Heart left ventricle (tissue), 16 donors: ENCODE measurements around the gene ERGIC1. TPM values are rescaled to one million over a fixed set of nuclear protein-coding genes. Genes with fewer than 3 reads are reported as not detected.
A peak's percentile ranks its signal among the peaks of the same experiment; 100 is the strongest.

Experiments used
- ATAC-seq, 4 donors: fragments of 200-7000 bp; cut with Tn5 transposase; one replicate each; pipeline ENCODE4 v1.9.1; 2020 to 2022; ENCODE audit warnings: moderate library complexity in 4 of 4, mild to moderate bottlenecking in 3 of 4, moderate number of reproducible peaks in 1 of 4
- DNase-seq, 5 donors: peaks; one replicate each; pipeline ENCODE4 v3.0.0-alpha.2; 2020
- H3K27ac ChIP-seq, 12 donors: fragments of 200-600 bp; sonication (generic) in 4 of 12; one replicate each; pipeline versions ENCODE4 v1.5.0 to v1.8.0; 2016 to 2022; ENCODE audit warnings: mild to moderate bottlenecking in 2 of 12
- H3K27me3 ChIP-seq, 9 donors: fragments of 200-600 bp; sonication (generic) in 2 of 9; one replicate each; pipeline versions ENCODE4 v1.5.1 to v1.8.0; 2016 to 2022; ENCODE audit warnings: mild to moderate bottlenecking in 3 of 9
- H3K36me3 ChIP-seq, 9 donors: fragments of 200-600 bp; sonication (generic) in 2 of 9; one replicate each; pipeline versions ENCODE4 v1.5.0 to v1.8.0; 2018 to 2022; ENCODE audit warnings: mild to moderate bottlenecking in 2 of 9
- H3K4me1 ChIP-seq, 12 donors: fragments of 200-600 bp; sonication (generic) in 4 of 12; one replicate each; pipeline versions ENCODE4 v1.5.0 to v1.8.0; 2016 to 2022; ENCODE audit warnings: mild to moderate bottlenecking in 3 of 12
- H3K4me3 ChIP-seq, 12 donors: fragments of 200-600 bp; sonication (generic) in 4 of 12; one replicate each; pipeline versions ENCODE4 v1.5.0 to v1.8.0; 2017 to 2022; ENCODE audit warnings: mild to moderate bottlenecking in 9 of 12, moderate library complexity in 4 of 12
- H3K9me3 ChIP-seq, 12 donors: fragments of 200-600 bp; sonication (generic) in 4 of 12; one replicate each; pipeline versions ENCODE4 v1.5.0 to v1.8.0; 2016 to 2022; ENCODE audit warnings: mild to moderate bottlenecking in 1 of 12
- CTCF ChIP-seq, 12 donors: fragments of 200-600 bp; sonication (generic) in 4 of 12; IDR thresholded peaks; one replicate each; pipeline versions ENCODE4 v1.5.0 to v1.8.0; 2018 to 2022; ENCODE audit warnings: antibody characterized with exemption in 12 of 12, mild to moderate bottlenecking in 5 of 12
- POLR2A ChIP-seq, 2 donors: fragments of 450-650 bp; IDR thresholded peaks; one replicate each; pipeline ENCODE4 v1.6.1; 2017; ENCODE audit warnings: antibody characterized with exemption in 2 of 2, mild to moderate bottlenecking in 2 of 2, moderate library complexity in 2 of 2
- WGBS, 4 donors: extraction: QIAGEN DNeasy Blood & Tissue Kit in 2 of 4; methylation state at CpG; one replicate each; pipeline versions ENCODE4 v1.1.5 to v1.1.7; 2013 to 2018; 5-methylcytosine and 5-hydroxymethylcytosine counted together
- intact Hi-C, 10 donors: fragments of 100-400 bp; cut with DNase I; formaldehyde crosslinking; loops; one replicate each; pipeline versions ENCODE4 v1.11.1 to v1.14.2; 2022
- polyA plus RNA-seq, 2 donors: library from polyadenylated mRNA; stranded (reverse); fragments of 200-250 nt; gene quantifications; one replicate each; pipeline ENCODE4 v1.2.3, GENCODE V29; 2013
- total RNA-seq, 9 donors: library from RNA; depleted of rRNA in 2 of 9; stranded (reverse); fragments of >200 nt in 2 of 9; fragmentation: NEBNext Ultra II Directional in 3 of 9; extraction: Animal tissue kit (Norgen Biotek cat#: 25700) in 3 of 9; gene quantifications; one replicate each; pipeline versions ENCODE4 v1.1.0 to v1.2.4, GENCODE V29; 2016 to 2023
- donor health status: ischemic (EF 13 %, LVEDD 7.1; RV severe dilation, severe dysfunction).
- donor health status: healthy with polysubstance abuse.
- donor health status: DM: no; HTN: yes; CAD: no.
- donor health status: DM: no; HTN: no; CAD: no.
- donor health status: ischemic (EF 25% LVEDD 6.9; RV normal size, moderate dysfunction).
- donor health status: ischemic (EF 25% LVEDD 5.7; RV mildly dilated, moderate dysfunction).
- donor health status: healthy.
- donor health status: DM: yes; HTN: yes; CAD: no.
- donor health status: ischemic (EF 35%, LVEDD 5.7; RV mildly dilated, moderate dysfunction).
- donor health status: nonischemic (EF 11% LVEDD 7.7; RV severe dilation, severe dysfunction).
- donor health status: DM: yes; HTN: yes; CAD: no.
- donor health status: PGD.
- donor health status: ischemic (EF 29% LVEDD 5.4; RV normal size, mild dysfunction).
- donor health status: nonischemic (EF 23%, LVEDD 6.1; RV moderate dilation, normal function).

ERGIC1 gene
- total and polyA plus RNA-seq, 11 donors = 66.6 to 115 (median 84.9) TPM

GRCh38 chr5:172902497-172903472 lies 68.7 kb downstream of the ERGIC1 start:
- whole genome bisulfite sequencing, 4 donors = 48 to 62% (median 51%) methylated on average over 22 to 25 of the region's 25 CpGs
- H3K27me3 ChIP-seq = no peaks in the 10 kb centered on the region
- peak overlapping the region; percentile 28 to 96 (median 90) for H3K27ac ChIP-seq
- TF ChIP-seq CTCF (IDR thresholded peaks at IDR 0.05) (peak; percentile 18 to 71 (median 58)), POLR2A (IDR thresholded peaks at IDR 0.05) (no peak)
- peaks cover 0 to 18% (median 0%) of the 10 kb centered on the region in 9 donors for H3K36me3 ChIP-seq
- intact Hi-C loops = loop anchor here (1.0 to 10.0 kb wide), 12 partner anchors 30 to 188 kb away; partner anchors contain the start of genes DUSP1 (in 6 of the 10) and ERGIC1 (in 1 of the 10)
- no peaks in the 10 kb centered on the region for H3K9me3 ChIP-seq
- H3K4me3 ChIP-seq = no peak overlapping the region
- peaks cover 2 to 80% (median 63%) of the 10 kb centered on the region in 12 donors for H3K4me1 ChIP-seq
- DNase-seq = peak; percentile 81 to 87 (median 85)
- peak; percentile 48 to 72 (median 59) for ATAC-seq

- H3K36me3 ChIP-seq = peaks cover 0 to 11% (median 0%) of the 10 kb centered on the region in 9 donors
- H3K27me3 ChIP-seq = no peaks in the 10 kb centered on the region
- DNase-seq (peak in 1 of 5 donors; percentile 62), ATAC-seq (no peak)
- no peak overlapping the region for H3K4me3 ChIP-seq
- H3K27ac ChIP-seq = peak overlapping the region; percentile 23 to 96 (median 90)
- H3K4me1 ChIP-seq = peaks cover 2 to 71% (median 56%) of the 10 kb centered on the region in 12 donors
- TF ChIP-seq POLR2A (IDR thresholded peaks at IDR 0.05) (no peak), CTCF (IDR thresholded peaks at IDR 0.05) (no peak)
- WGBS, 4 donors = 60 to 66% (median 63%) methylated on average over 4 of the region's 4 CpGs
- intact Hi-C loops = loop anchor here (1.0 to 10.0 kb wide), 14 partner anchors 31 to 189 kb away; partner anchors contain the start of genes DUSP1 (in 6 of the 10) and ERGIC1 (in 1 of the 10)
- H3K9me3 ChIP-seq = no peaks in the 10 kb centered on the region
Observed at GRCh38 chr5:172903790-172904189, 69.7 kb downstream of the ERGIC1 start.

GRCh38 chr5:172904312-172904642 lies 70.2 kb downstream of the ERGIC1 start:
- Histone ChIP-seq H3K27ac (peak overlapping the region; percentile 23 to 96 (median 90)), H3K4me1 (peaks cover 2 to 71% (median 55%) of the 10 kb centered on the region in 12 donors), H3K27me3 (no peaks in the 10 kb centered on the region), H3K4me3 (no peak overlapping the region), H3K36me3 (peaks cover 0 to 11% (median 0%) of the 10 kb centered on the region in 9 donors), H3K9me3 (no peaks in the 10 kb centered on the region)
- no peak for DNase-seq
- 76 to 96% (median 79%) methylated on average over 3 to 4 of the region's 4 CpGs for WGBS, 4 donors
- intact Hi-C loops = loop anchor here (1.0 to 10.0 kb wide), 10 partner anchors 35 to 189 kb away; partner anchors contain the start of genes DUSP1 (in 4 of the 10) and ERGIC1 (in 1 of the 10)
- TF ChIP-seq CTCF (IDR thresholded peaks at IDR 0.05) (no peak), POLR2A (IDR thresholded peaks at IDR 0.05) (no peak)
- ATAC-seq = peak in 2 of 4 donors; percentile 0
